ENCODE results near the gene KIF18A.
"Not testable (repeated sequence)": the region's sequence is repeated elsewhere in the genome, so short reads cannot be mapped to it uniquely, and the experiment has no call there.

Gene KIF18A

DNA sequence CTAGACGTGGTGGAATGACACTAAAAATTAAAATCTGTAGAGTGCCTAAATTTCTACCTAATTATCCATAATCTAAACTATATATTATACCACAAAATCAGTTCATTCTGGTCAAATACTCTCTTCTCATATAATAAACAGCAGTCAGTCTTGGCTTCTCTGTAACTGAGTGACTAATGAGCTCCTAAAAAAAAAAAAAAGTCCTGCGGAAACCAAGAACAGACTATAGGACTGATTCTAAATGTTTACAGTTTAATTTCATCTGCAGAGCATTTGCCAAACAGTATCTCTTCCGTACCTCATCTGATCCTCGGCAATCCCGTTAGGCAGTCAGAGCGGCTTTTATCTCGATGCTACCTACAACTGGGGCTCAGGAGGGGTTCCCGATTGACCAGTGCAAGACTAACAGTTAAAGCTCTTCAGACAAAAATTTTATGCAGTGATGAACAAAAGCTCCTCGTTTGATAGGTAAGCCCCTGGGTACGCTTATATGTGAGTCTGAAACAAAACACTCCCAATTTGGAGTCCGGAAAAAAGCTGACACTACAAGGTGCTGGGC is 686 bp downstream of the KIF18A start:
- DNase-seq (ENCODE audit: low read depth in 3 of 3, low spot score in 1 of 3), result no peak

DNA sequence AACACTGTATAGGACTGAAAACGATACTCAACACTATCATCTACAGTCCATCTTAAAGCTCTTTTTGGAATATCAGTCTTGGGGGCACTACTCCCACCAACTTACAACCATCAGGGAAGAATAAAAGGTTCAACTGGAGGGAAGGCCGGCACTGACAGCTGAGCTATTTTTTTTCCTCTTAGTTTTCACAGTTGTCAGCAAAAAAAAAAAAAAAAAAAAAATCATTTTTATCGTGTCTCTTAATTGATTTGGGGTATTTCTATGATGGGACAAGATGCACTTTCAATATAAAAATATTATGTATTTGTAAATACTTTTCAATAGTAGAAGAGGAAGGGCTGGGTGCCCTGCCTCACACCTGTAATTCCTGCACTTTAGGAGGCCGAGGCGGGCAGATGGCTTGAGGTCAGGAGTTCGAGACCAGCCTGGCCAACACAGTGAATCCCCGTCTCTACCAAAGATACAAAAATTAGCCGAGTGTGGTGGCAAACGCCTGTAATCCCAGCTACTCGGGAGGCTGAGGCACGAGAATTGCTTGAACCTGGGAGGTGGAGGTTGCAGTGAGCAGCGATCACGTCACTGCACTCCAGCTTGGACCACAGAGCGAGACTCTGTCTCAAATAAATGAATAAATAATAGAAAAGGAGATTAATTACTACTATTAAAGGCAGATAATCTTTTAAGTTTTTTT is 1.5 kb downstream of the KIF18A start:
- DNase-seq (ENCODE audit: low read depth in 3 of 3, low spot score in 1 of 3), result no peak

DNA sequence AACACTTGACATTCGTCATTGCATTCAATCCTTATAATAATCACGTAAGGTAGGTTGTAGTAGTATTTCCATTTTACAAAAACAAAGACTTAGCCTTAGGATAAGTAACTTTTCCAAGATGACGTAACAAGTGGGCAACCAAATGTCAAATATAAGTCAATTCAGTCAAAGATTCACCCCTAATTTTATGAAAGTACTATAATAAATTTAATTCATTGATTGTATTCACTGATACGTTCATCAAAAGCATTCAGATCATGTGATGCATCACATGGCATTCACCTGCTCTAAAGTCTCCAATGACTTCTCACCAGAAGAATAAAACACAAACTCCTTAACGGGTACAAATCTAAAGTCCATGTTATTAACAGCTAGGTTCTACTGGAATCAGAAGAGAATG is 2.1 kb downstream of the KIF18A start:
- no peak for DNase-seq (ENCODE audit: low read depth in 3 of 3, low spot score in 1 of 3)

DNA sequence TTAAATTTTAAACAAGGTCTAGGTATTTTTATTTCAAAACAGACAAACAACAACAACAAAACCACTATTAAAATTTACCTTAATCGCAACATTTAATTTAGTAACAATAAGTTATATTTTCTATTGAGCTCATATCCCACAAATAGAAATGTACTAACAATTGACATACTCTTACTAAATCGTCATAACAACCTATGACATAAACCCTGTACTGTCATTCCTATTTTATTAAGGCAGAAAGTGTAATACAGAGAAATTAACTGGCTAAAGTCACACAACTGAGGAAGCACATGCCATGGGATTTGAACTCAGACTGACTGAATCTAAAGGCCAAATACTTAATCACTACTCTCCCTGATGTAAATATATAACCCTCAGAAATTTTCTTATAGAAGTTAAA is 3.0 kb downstream of the KIF18A start:
- no peak for DNase-seq (ENCODE audit: low read depth in 3 of 3, low spot score in 1 of 3)

DNA sequence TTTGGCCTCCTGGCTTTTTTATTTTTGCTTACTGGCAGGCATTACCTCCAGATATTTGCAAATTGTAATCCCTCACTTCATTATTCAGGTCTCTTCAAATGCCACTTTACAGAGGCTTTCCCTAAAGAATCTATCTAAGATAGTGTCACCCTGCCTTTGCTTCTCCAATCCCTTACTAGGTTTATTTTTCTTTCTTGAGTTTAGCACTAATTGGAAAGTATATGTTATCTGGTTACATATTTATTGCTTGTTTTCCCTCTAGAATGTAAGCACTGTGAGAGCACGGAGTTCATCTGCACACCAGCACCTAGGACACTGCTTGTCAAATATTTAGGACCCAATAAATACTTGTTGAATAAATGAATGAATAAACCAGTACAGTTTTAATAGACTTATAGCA is 3.5 kb downstream of the KIF18A start:
- no peak for DNase-seq (ENCODE audit: low read depth in 3 of 3, low spot score in 1 of 3)

DNA sequence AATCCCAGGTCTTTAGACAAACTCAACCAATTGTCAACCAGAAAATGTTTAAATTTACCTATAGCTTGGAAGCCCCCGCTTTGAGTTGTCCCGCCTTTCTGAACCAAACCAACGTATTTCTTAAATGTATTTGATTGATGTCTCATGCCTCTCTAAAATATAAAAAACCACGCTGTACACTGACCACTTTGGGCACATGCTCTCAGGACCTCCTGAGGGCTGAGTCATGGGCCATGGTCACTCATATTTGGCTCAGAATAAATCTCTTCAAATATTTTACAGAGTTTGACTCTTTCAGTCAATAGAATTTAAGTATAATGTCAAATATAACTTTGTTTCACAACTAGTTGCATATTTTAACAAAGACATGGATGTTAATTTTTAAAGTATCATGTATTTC is 5.7 kb downstream of the KIF18A start:
- DNase-seq (ENCODE audit: low read depth in 3 of 3, low spot score in 1 of 3), result not testable (repeated sequence)

DNA sequence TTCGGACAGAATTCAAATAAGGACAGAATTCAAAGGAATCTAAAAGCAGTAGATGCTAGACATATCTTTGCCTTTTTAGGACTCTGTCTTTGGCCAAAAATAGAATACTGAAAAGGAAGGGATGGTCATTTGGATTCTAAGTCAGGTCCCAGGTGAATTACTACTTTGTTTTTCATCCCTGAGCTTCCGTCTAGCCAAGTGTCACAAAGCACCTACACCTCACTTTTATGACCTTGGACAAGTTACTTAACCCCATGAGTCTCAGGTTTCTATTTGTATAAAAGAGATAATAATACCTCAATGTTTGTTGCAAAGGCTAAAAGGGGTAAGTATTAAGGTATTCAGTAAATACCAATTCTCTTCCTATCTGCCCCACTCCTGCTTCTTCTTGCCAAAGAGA is 7.3 kb downstream of the KIF18A start:
- DNase-seq (ENCODE audit: low read depth in 3 of 3, low spot score in 1 of 3), result no peak

DNA sequence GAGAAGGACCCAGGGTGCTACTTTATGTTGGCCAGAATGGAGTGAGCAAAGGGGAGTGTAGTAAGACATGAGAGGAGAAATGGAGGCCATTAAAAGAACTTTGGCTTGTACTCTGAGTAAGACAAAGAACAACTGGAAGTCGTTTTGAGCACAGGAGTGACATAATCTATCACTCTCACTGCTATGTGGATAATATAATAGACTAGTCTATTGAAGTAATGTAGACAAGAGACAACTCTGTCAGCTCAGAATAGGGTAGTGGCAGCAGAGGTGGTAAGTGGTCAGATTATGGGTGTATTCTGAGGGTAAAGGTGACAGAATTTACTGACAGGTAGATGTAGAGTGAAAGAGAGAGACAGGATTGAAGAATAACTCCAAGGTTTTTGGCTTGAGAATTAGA is 8.2 kb downstream of the KIF18A start:
- DNase-seq (ENCODE audit: low read depth in 3 of 3, low spot score in 1 of 3), result no peak

DNA sequence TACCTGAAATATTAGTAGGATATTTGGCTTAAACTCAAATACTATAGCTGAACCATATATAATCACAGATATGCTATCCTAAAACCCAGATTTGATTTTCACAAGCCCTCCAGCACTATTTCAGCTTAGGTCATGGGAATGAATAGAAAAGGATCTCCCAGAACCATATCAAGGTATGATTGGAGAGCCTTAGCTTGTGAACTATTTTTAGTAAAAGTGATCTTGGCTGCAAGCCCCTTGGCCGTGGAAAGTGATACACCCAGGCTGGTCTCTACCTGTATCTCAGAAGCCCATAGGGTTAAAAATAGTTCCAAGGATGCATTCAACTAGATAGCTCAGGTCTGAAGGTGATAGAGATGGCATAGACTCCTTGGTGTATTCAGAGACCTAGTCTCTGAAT is 9.7 kb downstream of the KIF18A start:
- DNase-seq (ENCODE audit: low read depth in 3 of 3, low spot score in 1 of 3), result no peak

DNA sequence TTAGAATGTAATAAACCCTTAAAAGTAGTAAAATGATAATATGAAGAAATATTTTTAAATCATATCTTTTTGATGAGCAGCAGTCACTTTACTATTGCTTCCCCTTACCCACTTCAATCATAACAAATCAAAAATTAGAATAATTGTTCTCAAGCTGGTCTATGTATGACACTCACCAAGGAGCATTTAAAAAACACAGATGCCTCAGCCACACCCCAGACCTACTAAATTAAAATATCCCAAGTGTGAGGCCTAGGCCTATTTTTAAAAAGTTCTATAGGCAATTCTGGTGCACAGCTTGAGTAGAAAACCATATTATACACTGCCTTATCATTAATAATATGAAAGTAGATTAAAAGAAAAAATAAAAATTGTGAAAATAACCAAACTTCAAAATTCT is 15.2 kb downstream of the KIF18A start:
- no peak for DNase-seq (ENCODE audit: low read depth in 3 of 3, low spot score in 1 of 3)

DNA sequence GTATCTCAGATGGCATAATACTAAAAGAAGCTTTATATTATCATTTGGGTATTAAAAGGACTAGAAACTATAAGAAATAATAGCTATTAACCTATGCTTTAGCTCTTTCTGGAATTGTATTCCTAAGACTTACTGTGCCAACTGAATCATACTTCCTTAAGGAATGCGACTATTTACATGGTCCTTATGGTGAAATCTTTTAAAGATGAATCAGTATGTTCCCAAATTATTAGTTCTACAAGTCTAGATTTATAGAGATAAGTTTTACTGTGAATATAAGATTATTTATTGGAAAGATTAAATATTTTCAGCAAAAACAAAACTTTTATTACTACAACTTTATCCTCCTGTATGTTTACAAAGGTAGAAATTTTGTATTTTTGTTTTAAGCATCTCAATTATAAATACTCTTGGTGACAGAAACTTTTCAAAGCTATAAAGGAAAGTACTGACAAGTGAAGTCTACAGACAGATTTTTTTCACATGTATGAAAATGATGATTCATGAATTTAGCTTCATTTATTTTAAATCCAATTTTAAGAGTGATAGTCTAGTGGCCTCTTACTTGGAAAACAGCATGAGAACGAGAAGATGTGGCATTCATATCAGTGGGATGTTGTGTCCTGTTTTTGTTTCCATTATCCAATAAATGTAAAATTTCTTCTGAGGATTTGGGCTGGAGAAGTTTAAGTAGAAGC is 17.8 kb downstream of the KIF18A start:
- DNase-seq (ENCODE audit: low read depth in 3 of 3, low spot score in 1 of 3), result no peak

DNA sequence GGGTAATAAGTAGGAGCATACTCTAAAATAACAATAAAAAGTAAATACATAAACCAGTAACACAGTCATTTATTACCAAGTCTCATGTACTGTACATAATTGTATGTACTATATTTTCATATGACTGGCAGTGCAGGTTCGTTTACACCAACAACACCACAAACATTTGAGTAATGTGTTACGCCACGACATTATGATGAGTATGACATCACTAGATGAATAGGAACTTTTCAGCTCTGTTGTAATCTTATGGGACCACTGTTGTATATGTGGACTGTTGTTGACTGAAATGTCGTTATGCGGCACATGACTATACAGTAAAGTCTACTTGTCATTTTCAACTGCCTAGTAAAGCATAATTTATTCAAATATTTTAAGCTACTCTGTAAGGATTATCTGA is 18.6 kb downstream of the KIF18A start:
- DNase-seq (ENCODE audit: low read depth in 3 of 3, low spot score in 1 of 3), result no peak

DNA sequence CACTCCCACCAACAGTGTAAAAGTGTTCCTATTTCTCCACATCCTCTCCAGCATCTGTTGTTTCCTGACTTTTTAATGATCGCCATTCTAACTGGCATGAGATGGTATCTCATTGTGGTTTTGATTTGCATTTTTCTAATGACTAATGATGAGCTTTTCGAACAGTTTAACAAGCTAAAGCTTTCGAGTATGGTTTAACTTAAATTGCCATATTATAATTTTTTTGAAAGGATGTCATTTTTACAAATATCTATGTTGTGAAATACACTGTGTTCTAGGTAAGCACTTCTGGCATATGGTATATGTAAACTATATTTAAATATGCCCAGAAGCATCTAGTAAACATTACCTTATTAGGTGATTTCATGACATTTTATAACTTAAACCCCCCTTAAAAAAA is 20.3 kb downstream of the KIF18A start:
- DNase-seq (ENCODE audit: low read depth in 3 of 3, low spot score in 1 of 3), result not testable (repeated sequence)

DNA sequence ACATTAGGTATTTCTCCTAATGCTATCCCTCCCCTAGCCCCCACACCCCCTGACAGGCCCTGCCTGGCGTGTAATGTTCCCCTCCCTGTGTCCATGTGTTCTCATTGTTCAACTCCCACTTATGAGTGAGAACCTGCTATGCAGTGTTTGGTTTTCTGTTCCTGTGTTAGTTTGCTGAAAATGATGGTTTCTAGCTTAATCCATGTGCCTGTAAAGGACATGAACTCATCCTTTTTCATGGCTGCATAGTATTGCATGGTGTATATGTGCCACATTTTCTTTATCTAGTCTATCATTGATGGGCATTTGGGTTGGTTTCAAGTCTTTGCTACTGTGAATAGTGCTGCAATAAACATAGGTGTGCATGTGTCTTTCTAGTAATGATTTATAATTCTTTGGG is 20.8 kb downstream of the KIF18A start:
- not testable (repeated sequence) for DNase-seq (ENCODE audit: low read depth in 3 of 3, low spot score in 1 of 3)

DNA sequence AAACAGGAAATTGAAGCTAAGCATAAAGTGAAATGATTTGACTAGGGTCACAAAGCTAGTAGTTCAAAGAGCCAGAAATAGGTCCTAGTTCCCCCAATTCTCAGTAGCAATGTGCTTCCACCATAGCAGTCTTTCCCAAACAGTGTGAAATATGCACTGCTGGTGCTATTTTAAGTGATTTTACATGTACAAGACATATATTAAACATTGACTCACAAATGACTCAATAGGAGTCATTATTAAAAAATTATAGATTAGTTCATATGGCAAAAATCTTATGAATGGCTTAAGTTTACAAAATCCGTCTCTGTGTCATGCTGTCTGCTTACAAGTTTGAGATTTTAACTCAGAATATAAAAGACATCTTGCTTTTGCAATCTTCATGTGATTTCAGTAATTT is 21.4 kb downstream of the KIF18A start:
- no peak for DNase-seq (ENCODE audit: low read depth in 3 of 3, low spot score in 1 of 3)

DNA sequence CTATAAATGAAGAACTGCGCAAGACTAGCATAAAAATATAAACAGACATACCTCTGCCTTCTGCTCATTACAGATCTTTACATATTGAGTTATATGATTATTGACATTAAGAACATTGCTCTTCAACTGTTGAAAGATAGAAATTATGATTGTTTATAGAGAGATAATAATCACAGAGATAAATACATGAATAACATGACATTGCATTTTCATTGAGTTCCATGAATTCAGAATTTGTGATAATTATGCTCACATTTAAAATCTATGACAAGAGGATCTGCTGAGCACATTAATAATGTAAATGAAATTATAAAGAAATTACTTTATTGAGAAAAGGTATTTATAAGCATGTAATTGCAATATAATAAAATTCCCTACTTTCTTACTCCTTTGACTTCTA is 24.8 kb downstream of the KIF18A start:
- DNase-seq (ENCODE audit: low read depth in 3 of 3, low spot score in 1 of 3), result no peak

DNA sequence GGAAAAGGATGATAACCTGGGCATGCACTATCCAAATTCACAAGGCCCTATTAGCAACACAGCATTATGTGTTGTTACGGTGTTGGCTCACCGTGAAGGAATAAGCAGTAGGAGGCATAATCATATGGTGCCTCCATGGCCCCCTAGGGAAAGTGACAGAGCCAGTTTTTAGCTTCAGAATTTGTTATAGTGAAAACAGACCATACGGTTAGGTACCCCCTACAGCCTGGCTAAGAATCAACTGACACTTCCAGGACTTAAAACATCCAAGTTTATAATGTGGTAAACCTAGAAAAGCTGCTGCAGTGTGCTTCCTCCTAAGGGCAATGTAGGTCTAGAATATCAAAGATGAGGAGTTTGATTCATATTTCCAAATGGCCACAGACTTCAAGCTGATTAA is 30.4 kb downstream of the KIF18A start:
- no peak for DNase-seq (ENCODE audit: low read depth in 3 of 3, low spot score in 1 of 3)

DNA sequence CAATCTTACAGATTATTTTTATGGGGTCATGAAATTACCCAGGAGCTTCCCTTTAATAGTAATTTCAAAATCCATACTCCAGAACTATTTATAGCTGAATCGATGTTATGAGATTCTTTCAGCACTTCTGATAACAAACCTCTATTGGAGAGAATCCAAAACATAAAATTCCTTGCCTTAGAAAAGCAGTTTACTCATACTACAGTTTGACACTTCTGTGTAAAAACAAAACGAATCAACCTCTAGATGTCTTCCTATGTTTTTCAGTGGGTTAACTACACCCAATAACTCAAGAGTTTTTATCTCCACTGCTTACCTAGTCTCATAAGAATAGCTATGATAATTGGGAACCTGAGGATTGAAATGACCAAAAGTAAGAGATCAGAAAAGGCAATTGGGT is 35.6 kb downstream of the KIF18A start:
- no peak for DNase-seq (ENCODE audit: low read depth in 3 of 3, low spot score in 1 of 3)

DNA sequence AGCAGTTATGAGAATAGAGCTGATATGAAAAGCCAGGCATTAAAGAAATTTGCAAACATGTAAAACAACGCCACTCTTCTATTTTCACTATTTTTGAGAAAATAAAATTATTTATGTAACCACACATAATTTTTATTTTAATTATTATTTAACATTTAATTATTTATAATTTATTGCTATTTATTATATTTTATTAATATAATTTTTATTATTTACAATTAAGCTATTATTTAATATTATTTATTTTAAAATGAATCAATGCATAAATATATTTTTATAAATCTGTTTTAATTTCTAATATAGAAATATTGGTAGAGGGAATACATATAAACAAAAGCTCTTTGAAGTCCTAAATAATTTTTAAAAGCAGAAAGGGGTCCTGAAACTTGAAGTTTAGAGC is 36.7 kb downstream of the KIF18A start:
- no peak for DNase-seq (ENCODE audit: low read depth in 3 of 3, low spot score in 1 of 3)

DNA sequence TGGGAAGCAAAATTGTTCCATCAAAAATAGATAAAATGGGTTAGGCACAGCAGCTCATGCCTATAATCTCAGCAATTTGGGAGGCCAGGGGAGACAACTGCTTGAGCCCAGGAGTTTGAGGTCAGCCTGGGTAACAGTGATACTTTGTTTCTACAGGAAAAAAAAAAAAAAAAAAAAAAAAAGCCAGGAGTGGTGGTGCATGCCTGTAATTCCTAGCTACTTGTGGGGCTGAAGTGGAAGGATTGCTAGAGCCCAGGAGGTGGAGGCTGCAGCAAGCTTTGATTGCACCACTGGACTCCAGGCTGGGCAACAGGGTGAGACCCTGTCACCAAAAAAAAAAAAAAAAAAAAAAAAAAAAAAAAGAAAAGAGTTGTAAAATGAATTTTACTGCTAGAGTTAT is 49.6 kb downstream of the KIF18A start:
- no peak for DNase-seq (ENCODE audit: low read depth in 3 of 3, low spot score in 1 of 3)

DNA sequence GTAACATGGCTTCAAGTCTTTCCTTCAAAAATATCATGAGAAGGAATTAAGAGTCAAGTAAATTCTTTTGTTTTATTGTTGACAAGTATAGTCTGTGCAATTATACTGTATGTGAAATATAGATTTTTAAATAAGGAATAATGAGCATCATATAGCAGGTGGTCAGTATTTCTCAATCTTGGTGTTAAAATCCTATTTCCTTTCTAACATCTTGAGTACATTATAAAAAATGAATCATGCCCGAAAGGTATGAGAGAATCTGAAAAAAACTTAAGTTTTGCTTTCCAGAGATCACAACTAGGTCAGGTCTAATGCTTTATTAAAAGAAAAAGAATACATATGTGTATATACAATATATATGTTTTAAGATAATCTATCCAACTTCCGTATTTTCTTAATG is 53.1 kb downstream of the KIF18A start:
- no peak for DNase-seq (ENCODE audit: low read depth in 3 of 3, low spot score in 1 of 3)

DNA sequence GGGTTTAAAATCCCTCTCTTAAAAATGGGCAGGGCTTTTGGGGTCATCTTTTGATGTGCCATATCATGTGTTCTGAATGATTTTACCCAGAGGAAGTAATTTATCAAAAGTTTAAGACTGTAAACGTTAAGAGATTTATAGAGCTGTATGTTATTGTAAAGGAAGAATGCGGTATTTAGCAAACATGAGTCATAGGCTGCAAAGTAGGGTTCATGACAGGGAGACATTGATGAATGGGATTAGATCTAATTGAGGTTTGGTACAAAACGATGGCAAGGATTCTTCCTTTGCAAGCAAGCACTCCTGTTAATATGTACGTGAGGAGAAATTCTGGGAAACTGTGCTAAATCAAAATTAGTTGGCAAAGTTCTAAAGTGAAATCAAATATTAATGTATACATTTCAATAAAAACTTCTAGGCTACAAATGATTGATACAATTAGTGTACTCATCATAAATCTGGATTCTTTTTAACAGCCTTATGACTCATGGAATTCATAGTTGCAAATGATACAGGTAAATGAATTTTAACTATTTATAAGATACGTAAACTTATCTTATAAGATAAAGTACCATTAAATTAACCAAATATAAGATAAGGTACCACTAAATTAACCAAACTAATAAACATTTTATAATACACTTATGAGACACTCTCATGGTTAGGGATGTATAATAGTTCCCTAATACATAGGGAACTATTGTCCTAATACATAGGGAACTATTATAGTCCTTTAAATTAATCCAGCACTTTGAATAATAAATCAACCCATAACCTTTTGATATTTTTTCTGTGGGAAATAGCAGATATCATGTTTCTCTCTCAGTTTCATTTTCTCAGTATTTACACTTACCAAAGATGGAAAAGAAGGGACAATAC is 58.4 kb downstream of the KIF18A start:
- no peak for DNase-seq (ENCODE audit: low read depth in 3 of 3, low spot score in 1 of 3)

All from stimulated activated CD4-positive, alpha-beta T cell treated with anti-CD3 and anti-CD28 coated beads, TNF-alpha, amount 100 ng/mL, for 1 hour (primary cell).